HL-60 (cell line): ENCODE measurements around the gene ROR2.

Experiments used
- DNase-seq, 2 experiments: peaks; one replicate each; pipeline ENCODE4 v3.0.0-alpha.2; 2010 to 2020; ENCODE audit warnings: low read depth in 1 of 2, low spot score in 1 of 2
- H3K27ac ChIP-seq: fragments of 250-450 bp; sonication (Bioruptor Pico); replicated peaks from 2 replicates; pipeline ENCODE4 v1.5.1; 2020; ENCODE audit warnings: mild to moderate bottlenecking, moderate library complexity
- H3K27me3 ChIP-seq: fragments of 250-450 bp; sonication (Bioruptor Pico); 2 replicates; pipeline ENCODE4 v1.5.1; 2021; ENCODE audit warnings: mild to moderate bottlenecking, moderate library complexity; ENCODE audit not compliant: insufficient read depth, poor library complexity, severe bottlenecking
- H3K4me3 ChIP-seq: replicated peaks from 2 replicates; pipeline ENCODE4 v1.5.1; 2011; ENCODE audit warnings: mild to moderate bottlenecking, control low read depth, low read length; ENCODE audit not compliant: insufficient read depth
- CTCF ChIP-seq: IDR thresholded peaks from one replicate; pipeline ENCODE4 v1.5.1; 2011; ENCODE audit warnings: low read length, control low read depth, inconsistent platforms; ENCODE audit not compliant: insufficient read depth
- GABPA ChIP-seq: IDR thresholded peaks from 2 replicates; pipeline ENCODE4 v1.6.1; 2012; ENCODE audit warnings: low read depth
- POLR2AphosphoS5 ChIP-seq: IDR thresholded peaks from 2 replicates; pipeline ENCODE4 v1.6.1; 2012; ENCODE audit warnings: low read depth
- REST ChIP-seq: IDR thresholded peaks from 2 replicates; pipeline ENCODE4 v1.6.1; 2012; ENCODE audit warnings: low read depth; ENCODE audit not compliant: insufficient replicate concordance
- SPI1 ChIP-seq: IDR thresholded peaks from 2 replicates; pipeline ENCODE4 v1.6.1; 2012; ENCODE audit warnings: low read depth, mild to moderate bottlenecking, borderline replicate concordance

The ROR2 gene

GRCh38 chr9:91558395-91558794 is 391.6 kb downstream of the ROR2 start:
- DNase-seq: no peak
- TF ChIP-seq REST: no peak
- Histone ChIP-seq H3K27me3 (peaks cover 4% of the 10 kb centered on the region), H3K4me3 (no peak overlapping the region), H3K27ac (no peak overlapping the region)

- Histone ChIP-seq H3K4me3 (no peak overlapping the region), H3K27me3 (peaks cover 4% of the 10 kb centered on the region), H3K27ac (no peak overlapping the region)
- DNase-seq: no peak
- TF ChIP-seq SPI1 (no peak), GABPA (no peak), POLR2AphosphoS5 (no peak), CTCF (no peak)
Observed at GRCh38 chr9:91557327-91557726, 392.7 kb downstream of the ROR2 start.

GRCh38 chr9:91555132-91555531 is 394.9 kb downstream of the ROR2 start:
- TF ChIP-seq SPI1 (no peak), POLR2AphosphoS5 (no peak), GABPA (no peak), REST (no peak), CTCF (no peak)
- peaks cover 4% of the 10 kb centered on the region for H3K27me3 ChIP-seq
- no peak overlapping the region for H3K27ac ChIP-seq
- DNase-seq: no peak
- no peak overlapping the region for H3K4me3 ChIP-seq

- Histone ChIP-seq H3K27ac (no peak overlapping the region), H3K4me3 (no peak overlapping the region), H3K27me3 (no peaks in the 10 kb centered on the region)
- no peak for DNase-seq
- TF ChIP-seq POLR2AphosphoS5 (no peak), CTCF (no peak), GABPA (no peak), REST (no peak), SPI1 (no peak)
Observed at GRCh38 chr9:91549177-91549576, 400.9 kb downstream of the ROR2 start.
